PC-3 (cell line): ENCODE data around the gene NRSN1.

Source experiments
- EZH2 ChIP-seq: fragments of 300-600 bp; sonication (generic); IDR thresholded peaks from one replicate; pipeline ENCODE4 v1.6.1; 2017; ENCODE audit warnings: antibody characterized with exemption, mild to moderate bottlenecking, low read length; ENCODE audit not compliant: unreplicated experiment
- TF ChIP-seq, protein P1 (sequence below): fragments of 300-600 bp; sonication (generic); conservative IDR thresholded peaks from 2 replicates; pipeline ENCODE4 v1.5.1; 2017; ENCODE audit warnings: antibody characterized with exemption, low read depth, mild to moderate bottlenecking, low read length

DNA sequence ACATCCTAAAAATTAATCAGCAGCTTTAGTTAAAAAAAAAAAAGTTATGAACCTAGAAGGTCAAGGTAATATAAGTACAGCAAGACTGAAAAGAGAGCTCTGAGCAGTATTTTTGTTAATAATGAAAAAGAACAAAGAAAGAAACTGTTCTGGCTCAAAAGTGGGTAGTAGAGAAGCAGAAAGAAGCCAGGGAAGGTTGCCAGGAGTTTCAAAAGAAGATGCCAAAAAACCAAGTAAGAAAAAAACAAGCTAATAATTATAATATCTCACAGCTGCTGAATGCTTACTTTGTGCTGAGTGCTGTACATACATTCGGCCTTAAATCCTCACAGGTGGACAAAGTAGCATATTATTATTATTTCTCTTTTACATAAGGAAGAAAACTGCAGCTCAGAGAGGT lies 31.9 kb downstream of the NRSN1 start:
- TF ChIP-seq EZH2, result no peak
- TF ChIP-seq, protein P1, sequence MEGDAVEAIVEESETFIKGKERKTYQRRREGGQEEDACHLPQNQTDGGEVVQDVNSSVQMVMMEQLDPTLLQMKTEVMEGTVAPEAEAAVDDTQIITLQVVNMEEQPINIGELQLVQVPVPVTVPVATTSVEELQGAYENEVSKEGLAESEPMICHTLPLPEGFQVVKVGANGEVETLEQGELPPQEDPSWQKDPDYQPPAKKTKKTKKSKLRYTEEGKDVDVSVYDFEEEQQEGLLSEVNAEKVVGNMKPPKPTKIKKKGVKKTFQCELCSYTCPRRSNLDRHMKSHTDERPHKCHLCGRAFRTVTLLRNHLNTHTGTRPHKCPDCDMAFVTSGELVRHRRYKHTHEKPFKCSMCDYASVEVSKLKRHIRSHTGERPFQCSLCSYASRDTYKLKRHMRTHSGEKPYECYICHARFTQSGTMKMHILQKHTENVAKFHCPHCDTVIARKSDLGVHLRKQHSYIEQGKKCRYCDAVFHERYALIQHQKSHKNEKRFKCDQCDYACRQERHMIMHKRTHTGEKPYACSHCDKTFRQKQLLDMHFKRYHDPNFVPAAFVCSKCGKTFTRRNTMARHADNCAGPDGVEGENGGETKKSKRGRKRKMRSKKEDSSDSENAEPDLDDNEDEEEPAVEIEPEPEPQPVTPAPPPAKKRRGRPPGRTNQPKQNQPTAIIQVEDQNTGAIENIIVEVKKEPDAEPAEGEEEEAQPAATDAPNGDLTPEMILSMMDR, result no peak
